A549 (cell line): ENCODE data around the gene TRAM2.

ENCODE experiments used
- CBX2 ChIP-seq: fragments of 200-600 bp; sonication (generic); IDR thresholded peaks from 2 replicates; pipeline ENCODE4 v1.6.1; 2016; ENCODE audit warnings: low read depth, mild to moderate bottlenecking, borderline replicate concordance
- CBX8 ChIP-seq: fragments of 200-600 bp; sonication (generic); IDR thresholded peaks from 2 replicates; pipeline ENCODE4 v1.6.1; 2016
- CEBPB ChIP-seq, 2 experiments: fragments of >200 bp in 1 of 2; sonication (Bioruptor Twin) in 1 of 2; formaldehyde crosslinking in 1 of 2; IDR thresholded peaks; 2 replicates each; pipeline ENCODE4 v1.6.1; 2012 to 2016
- CTCF ChIP-seq: fragments of >200 bp; sonication (Bioruptor Twin); formaldehyde crosslinking; IDR thresholded peaks from 3 replicates; pipeline ENCODE4 v1.5.1; 2016
- JUN ChIP-seq, 2 experiments: fragments of >200 bp; sonication (Bioruptor Twin); formaldehyde crosslinking; IDR thresholded peaks; 2 replicates in 1 of 2; 3 replicates in 1 of 2; pipeline ENCODE4 v1.6.1; 2016 to 2017
- MAZ ChIP-seq: fragments of 150-350 bp; IDR thresholded peaks from 2 replicates; pipeline ENCODE4 v1.6.1; 2014; ENCODE audit warnings: antibody characterized with exemption, low read depth, low read length, borderline replicate concordance
- POLR2A ChIP-seq: IDR thresholded peaks from 2 replicates; pipeline ENCODE4 v1.6.1; 2012; ENCODE audit warnings: mild to moderate bottlenecking, low read length
- SMC3 ChIP-seq: fragments of >200 bp; sonication (Bioruptor Twin); formaldehyde crosslinking; IDR thresholded peaks from 3 replicates; pipeline ENCODE4 v1.6.1; 2018; ENCODE audit warnings: inconsistent platforms

GRCh38 chr6:52596371-52597028 lies 19.6 kb upstream of the TRAM2 start:
- TF ChIP-seq CBX2 (no peak), SMC3 (no peak), CTCF (no peak), POLR2A (no peak), MAZ (no peak), CEBPB (IDR thresholded peaks at IDR 0.05) (no peak), CBX8 (no peak), JUN (IDR thresholded peaks at IDR 0.05) (no peak)
